ENCODE measurements around the gene APOOL. TPM values are rescaled to one million over a fixed set of nuclear protein-coding genes. Genes with fewer than 3 reads are reported as not detected.
"Not testable (repeated sequence)": the region's sequence is repeated elsewhere in the genome, so short reads cannot be mapped to it uniquely, and the experiment has no call there.

APOOL gene
- total RNA-seq, 1 donor from 2014 or later = 2.9 TPM

GRCh38 chrX:85051627-85052026, 48.0 kb downstream of the APOOL start:
- DNase-seq (ENCODE audit: low read depth) = no peak
- no peaks in the 10 kb centered on the region for H3K27me3 ChIP-seq (ENCODE audit: control insufficient read depth, insufficient read depth, low read length)
- FAIRE-seq = no peak
- no peak overlapping the region for H3K4me3 ChIP-seq (ENCODE audit: low read depth, low read length)
- no peaks in the 10 kb centered on the region for H3K36me3 ChIP-seq (ENCODE audit: control insufficient read depth, insufficient read depth, low read length)
- TF ChIP-seq CTCF (IDR thresholded peaks at IDR 0.05; ENCODE audit: insufficient read depth, low read length, severe bottlenecking) = no peak

DNA sequence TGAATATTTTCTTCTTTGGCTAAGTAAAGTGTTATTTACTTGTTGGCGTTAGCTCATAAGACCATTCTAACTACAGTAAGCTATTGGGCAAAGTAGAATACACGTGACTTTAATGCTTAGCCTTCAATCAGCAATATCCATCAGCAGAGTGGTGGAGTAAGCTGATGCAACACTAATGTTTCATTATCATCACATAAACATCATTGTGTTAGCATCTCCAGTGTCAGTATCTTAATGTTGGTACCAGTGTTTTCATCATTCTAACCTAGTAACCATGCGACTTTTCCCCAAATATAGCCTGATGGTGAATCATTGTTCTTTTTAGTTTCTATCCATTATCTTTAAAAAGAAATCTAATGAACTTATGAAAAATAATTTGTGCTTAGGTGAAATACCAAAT, 48.5 kb downstream of the APOOL start:
- FAIRE-seq = no peak
- no peak for DNase-seq (ENCODE audit: low read depth)
- Histone ChIP-seq H3K4me3 (ENCODE audit: low read depth, low read length) (no peak overlapping the region), H3K27me3 (ENCODE audit: control insufficient read depth, insufficient read depth, low read length) (no peaks in the 10 kb centered on the region), H3K36me3 (ENCODE audit: control insufficient read depth, insufficient read depth, low read length) (no peaks in the 10 kb centered on the region)
- TF ChIP-seq CTCF (IDR thresholded peaks at IDR 0.05; ENCODE audit: insufficient read depth, low read length, severe bottlenecking) = no peak

DNA sequence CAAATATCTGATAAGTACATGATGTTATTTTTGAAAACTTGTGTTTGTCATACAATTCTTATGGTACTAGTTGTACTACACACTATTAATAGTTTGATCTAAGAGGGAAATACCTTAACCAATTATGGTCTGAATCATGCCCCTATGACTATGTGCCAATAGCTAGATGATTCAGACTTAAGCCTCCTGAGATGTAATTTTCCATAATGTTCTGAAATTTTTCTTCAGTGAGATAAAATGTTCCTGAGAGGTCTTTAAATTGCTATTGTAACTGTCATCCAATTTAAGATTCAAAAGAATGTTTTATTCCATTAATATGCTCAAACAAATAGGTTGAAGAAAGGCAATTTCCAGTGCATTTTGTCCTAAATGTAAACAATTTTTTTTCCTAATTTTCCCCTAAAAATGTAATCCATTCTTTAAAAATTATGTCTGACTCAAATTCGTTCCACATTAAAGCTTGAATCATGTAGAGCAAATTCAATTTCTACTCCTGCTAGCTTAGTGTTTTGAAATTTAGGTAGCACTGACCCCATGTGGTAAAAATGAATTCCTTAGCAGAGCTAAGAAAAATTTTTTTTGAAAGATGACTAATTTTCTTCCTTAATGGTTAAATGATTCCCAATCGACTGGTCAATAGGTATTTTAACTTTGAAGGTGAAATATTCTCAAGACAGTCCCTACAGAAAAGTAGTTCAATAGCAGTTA, 49.1 kb downstream of the APOOL start:
- FAIRE-seq (no peak), DNase-seq (ENCODE audit: low read depth) (peak; percentile 84)
- no peaks in the 10 kb centered on the region for H3K36me3 ChIP-seq (ENCODE audit: control insufficient read depth, insufficient read depth, low read length)
- no peak overlapping the region for H3K4me3 ChIP-seq (ENCODE audit: low read depth, low read length)
- no peaks in the 10 kb centered on the region for H3K27me3 ChIP-seq (ENCODE audit: control insufficient read depth, insufficient read depth, low read length)
- no peak for TF ChIP-seq CTCF (IDR thresholded peaks at IDR 0.05; ENCODE audit: insufficient read depth, low read length, severe bottlenecking)

DNA sequence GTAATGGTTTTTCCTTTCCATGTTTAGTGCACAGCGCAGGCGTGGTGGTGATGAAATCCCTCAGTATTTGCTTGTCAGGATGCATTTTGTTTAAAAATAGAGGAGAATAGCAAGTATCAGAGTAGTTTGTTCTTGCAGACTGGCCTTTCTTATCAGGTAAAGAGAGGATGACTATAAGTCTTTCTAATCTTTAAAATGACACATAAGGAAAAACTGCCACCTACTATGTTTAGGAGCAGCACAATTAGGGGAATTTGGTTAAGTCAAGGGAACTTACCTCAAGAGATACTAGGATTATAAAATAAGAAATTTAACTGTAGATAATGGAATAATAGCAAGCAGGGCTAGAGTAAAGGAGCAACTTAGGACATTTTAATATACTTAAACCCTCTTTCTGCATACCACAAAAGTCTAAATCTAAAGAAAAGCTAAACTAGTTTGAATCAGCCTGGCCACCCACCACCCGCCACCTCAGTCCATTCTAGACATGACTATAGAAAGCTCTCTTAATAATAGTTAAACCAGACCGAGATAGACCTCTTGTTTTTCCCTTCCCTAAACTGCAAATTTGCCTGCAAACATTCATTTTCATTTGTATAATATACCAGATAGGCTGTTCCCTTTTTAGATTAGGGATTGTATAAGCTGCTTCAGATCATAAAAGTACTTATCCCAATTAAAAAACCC, 62.0 kb downstream of the APOOL start:
- TF ChIP-seq CTCF (IDR thresholded peaks at IDR 0.05; ENCODE audit: insufficient read depth, low read length, severe bottlenecking) = no peak
- H3K27me3 ChIP-seq (ENCODE audit: control insufficient read depth, insufficient read depth, low read length) = no peaks in the 10 kb centered on the region
- no peak for DNase-seq (ENCODE audit: low read depth)
- H3K36me3 ChIP-seq (ENCODE audit: control insufficient read depth, insufficient read depth, low read length) = no peaks in the 10 kb centered on the region
- FAIRE-seq = no peak
- no peak overlapping the region for H3K4me3 ChIP-seq (ENCODE audit: low read depth, low read length)

DNA sequence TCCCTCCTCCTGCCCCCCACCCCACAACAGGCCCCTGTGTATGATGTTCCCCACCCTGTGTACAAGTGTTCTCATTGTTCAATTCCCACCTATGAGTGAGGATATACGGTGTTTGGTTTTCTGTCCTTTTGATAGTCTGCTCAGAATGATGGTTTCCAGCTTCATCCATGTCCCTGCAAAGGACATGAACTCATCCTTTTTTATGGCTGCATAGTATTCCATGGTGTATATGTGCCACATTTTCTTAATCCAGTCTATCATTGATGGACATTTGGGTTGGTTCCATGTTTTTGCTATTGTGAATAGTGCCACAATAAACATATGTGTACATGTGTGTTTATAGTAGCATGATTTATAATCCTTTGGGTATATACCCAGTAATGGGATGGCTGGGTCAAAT, 73.6 kb downstream of the APOOL start:
- not testable (repeated sequence) for DNase-seq (ENCODE audit: low read depth); H3K27me3 ChIP-seq (ENCODE audit: control insufficient read depth, insufficient read depth, low read length); H3K4me3 ChIP-seq (ENCODE audit: low read depth, low read length); H3K36me3 ChIP-seq (ENCODE audit: control insufficient read depth, insufficient read depth, low read length); FAIRE-seq

- TF ChIP-seq CTCF (IDR thresholded peaks at IDR 0.05; ENCODE audit: insufficient read depth, low read length, severe bottlenecking) = peak; percentile 45
- DNase-seq (ENCODE audit: low read depth) (peak; percentile 33), FAIRE-seq (no peak)
- Histone ChIP-seq H3K36me3 (ENCODE audit: control insufficient read depth, insufficient read depth, low read length) (no peaks in the 10 kb centered on the region), H3K4me3 (ENCODE audit: low read depth, low read length) (no peak overlapping the region), H3K27me3 (ENCODE audit: control insufficient read depth, insufficient read depth, low read length) (no peaks in the 10 kb centered on the region)
Observed at GRCh38 chrX:85084770-85085393, 81.2 kb downstream of the APOOL start.
